Head of caudate nucleus (tissue), 42 donors: ENCODE results near the gene TYMP.

Experiments
- DNase-seq, 42 donors: peaks; one replicate each; pipeline versions ENCODE4 v3.0.0 to v3.0.0-alpha.2; 2020 to 2021; ENCODE audit warnings: mixed read lengths in 7 of 42
- intact Hi-C: fragments of 100-400 bp; cut with DNase I; formaldehyde crosslinking; loops from one replicate; pipeline ENCODE4 v1.15.0; 2022

TYMP gene

GRCh38 chr22:50500452-50500851 is 29.4 kb downstream of the TYMP start:
- intact Hi-C loops = loop anchor here (10.0 kb wide), 1 partner anchor 256 kb away; the partner anchor contains the start of gene TUBGCP6
- DNase-seq = no peak

- intact Hi-C loops = no loop called here
- DNase-seq = peak; percentile 46 to 88 (median 72)
These were observed 31.4 kb downstream of the TYMP start for GRCh38 chr22:50498322-50498890.

DNA sequence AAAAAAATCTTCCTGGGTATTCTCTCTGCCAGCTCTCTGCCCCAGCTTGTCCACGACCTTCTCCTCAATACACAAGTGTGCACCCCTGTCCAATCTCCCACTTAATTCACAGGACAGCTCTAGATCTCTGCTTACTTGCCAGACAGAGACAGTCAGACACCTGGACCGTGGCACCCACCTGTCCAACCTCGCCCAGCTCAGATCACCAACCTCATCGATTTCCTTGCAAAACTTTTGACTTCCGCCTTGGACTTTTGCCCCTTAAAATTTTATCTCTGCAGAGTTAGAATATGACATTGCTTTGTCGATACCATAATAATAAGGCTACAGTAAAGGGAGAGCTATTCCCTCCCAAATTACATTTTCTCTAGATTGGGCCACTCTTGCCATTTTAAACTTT is 32.7 kb downstream of the TYMP start:
- no peak for DNase-seq
- intact Hi-C loops = no loop called here

GRCh38 chr22:50490531-50491308 is 39.1 kb downstream of the TYMP start:
- no peak for DNase-seq
- intact Hi-C loops = no loop called here

DNA sequence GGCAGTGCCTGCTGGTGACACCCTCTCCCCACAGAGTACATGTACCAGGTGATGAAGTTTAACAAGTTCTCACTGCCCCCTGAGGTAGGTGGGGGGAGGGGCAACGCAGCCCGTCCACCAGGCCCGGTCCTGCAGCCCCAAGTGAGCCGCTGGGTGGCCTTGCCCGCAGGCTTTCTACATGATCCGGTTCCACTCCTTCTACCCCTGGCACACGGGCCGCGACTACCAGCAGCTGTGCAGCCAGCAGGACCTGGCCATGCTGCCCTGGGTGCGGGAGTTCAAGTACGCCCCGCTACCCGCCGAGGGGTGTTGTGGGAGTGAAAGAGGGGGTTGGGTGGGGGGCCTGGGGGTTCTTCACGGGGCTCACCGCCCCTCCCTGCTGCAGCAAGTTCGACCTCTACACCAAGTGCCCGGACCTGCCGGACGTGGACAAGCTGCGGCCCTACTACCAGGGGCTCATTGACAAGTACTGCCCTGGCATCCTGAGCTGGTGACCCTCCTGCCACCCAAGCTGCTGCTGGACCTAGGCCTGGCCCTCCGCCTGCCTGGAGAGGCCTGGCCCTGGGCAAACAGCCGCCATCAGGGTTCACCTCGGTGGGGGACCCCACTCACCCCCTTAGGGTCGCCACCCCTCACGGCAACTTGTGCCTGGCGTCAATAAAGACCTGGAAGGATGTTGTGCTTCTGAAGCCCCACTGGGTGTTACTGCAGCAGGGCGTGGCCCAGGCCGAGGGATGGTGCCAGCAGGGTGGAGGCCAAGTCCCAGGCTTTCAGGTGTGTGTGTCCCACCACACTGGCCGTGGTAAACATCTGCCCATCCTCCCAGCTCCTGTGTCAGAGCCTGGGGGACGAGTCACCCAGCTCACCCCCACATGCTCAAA is 40.2 kb downstream of the TYMP start:
- no peak for DNase-seq
- intact Hi-C loops = no loop called here

DNA sequence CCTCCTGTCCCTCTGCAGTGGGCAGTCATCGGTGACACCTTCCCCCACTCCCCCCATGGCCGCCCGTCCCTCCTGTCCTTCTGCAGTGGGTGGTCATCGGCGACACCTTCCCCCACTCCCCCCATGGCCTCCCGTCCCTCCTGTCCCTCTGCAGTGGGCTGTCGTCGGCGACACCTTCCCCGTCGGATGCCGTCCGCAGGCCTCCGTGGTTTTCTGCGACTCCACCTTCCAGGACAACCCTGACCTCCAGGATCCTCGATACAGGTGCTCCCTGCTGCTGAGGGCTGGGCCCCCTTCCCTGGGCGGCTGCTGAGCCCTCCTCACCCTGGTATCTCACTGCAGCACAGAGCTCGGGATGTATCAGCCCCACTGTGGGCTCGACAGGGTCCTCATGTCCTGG is 40.9 kb downstream of the TYMP start:
- no peak for DNase-seq
- intact Hi-C loops = no loop called here

DNA sequence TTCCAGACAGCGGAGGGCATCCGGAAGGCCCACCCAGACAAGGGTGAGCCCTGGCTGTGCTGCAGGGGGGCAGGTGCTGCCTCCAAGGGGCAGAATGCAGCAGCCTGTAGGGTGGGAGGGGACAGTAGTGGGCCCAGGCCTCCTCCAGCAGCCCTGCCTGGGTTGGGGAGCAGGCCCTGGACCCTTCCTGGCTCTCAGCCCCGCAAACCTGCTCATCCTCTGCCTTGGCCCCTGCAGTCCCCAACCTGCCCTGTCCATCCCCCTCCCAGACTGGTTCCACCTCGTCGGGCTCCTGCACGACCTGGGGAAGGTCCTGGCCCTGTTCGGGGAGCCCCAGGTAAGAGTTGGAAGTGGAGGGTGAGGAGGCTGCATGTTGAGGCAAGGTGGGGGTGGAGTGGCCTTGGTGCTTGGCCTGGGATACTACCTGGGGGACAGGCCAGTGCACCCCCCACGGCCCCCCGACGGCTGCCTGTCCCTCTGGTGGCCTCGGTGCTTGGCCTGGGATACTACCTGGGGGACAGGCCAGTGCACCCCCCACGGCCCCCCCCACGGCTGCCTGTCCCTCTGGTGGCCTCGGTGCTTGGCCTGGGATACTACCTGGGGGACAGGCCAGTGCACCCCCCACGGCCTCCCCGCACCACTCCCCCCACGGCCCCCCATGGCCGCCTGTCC is 41.7 kb downstream of the TYMP start:
- DNase-seq = no peak
- intact Hi-C loops = no loop called here

DNA sequence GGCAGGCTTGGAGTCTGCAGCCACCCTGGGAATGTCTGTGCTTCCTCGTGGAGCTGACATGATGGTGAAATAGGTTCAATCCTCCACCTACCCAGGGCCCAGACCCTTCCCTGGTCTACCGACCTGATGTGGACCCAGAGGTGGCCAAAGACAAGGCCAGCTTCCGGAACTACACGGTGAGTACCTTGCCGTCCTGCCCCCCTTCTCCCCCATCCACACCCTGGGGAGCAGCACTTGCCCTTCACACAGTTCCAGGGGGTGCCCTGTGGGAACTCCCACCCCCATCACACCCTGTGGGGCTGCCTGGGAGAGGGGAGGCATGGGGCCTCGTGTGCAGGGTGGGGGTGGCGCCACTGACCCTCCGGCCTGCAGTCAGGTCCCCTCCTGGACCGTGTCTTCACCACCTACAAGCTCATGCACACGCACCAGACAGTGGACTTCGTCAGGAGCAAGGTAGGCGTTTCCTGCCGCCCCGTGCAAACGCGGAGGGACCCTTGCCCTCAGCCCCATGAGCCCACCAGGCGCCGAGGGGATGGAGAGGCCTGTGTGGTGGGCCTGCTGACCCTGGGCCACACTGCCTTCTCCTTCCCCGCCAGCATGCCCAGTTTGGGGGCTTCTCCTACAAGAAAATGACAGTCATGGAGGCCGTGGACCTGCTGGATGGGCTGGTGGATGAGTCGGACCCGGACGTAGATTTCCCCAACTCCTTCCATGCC is 42.4 kb downstream of the TYMP start:
- intact Hi-C loops = no loop called here
- no peak for DNase-seq

DNA sequence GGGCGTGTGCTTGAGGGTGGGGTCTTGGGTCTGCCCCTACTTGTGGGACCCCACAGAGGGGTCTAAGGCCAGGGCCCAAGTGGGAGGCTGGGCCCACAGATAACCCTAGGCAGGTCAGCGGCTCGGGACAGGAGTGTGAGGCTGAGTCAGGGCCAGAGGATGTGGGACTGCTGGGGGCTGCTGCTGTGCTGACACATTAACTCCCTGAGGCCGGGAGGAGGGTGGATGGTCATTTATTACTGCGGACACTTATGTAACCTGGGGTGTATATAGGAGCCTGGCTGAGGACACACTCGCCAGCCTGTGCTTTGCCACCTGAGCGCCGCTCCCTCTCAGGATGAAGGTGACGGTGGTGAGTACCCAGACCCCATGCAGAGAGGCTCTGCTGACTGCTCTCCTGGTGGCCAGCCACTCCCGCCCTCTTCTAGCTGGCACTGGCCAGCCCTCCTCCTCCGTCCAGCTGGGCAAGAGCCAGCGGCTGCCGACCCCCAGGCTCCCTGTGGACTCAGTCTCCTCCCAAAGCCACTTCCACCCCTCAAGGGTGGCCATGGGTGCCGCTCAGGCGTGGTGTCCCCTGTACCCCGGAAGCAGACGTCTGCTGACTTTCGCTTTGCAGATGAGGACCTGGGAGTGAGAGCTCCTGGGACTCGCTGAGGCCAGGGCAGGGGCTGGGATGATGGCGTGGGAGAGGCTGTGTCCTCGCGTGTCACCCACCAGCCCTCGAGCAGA is 43.1 kb downstream of the TYMP start, which contains the start of gene MIOX:
MIOX (plus strand) TSS at position 299 of the 729 bp plus-strand sequence; CDS start at position 338, 39 bp downstream.
- intact Hi-C loops = no loop called here
- DNase-seq = no peak

GRCh38 chr22:50485221-50486131 is 44.3 kb downstream of the TYMP start:
- DNase-seq = no peak
- intact Hi-C loops = no loop called here

DNA sequence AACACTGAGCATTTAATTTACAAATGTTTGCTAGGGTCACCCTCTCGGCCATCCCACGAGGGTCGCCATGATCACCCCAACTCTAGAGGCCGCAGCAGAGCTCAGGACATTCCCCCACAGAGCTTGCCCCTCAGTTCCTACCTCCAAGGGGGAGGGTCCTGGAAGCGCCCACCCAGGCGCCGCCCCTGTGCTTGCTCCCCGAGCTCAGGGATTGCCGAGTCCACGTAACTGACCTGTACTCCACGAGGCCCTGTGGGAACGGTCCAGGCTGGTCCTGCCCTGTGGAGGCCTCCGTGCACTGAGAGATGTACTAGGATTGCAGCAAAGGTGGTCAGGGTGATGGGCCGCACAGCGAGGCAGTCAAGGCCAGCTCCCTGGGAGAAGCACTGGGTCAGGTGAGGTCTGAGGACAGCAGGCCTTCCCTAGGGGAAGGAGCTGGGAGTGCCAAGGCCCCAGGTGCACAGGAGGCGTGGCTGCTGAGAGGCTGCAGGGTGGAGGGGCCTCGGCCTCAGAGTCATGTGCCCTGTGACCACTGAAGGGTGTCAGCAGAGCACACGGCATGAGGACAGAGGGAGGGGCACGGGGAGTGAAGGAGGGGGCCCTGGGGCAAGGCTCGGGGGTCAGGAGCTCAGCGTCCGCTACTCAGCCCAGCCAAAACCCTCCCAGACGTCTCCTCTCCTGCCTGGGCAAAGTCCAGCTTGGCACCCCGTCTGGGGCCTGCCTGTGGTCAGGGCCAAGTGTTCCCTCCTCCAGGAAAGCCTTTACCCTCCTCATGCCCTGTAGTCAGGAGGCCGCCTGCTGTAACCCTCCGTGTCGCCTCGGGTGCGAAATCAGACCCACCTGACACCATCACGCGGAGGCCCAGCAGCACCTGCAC is 45.6 kb downstream of the TYMP start:
- DNase-seq = no peak

DNA sequence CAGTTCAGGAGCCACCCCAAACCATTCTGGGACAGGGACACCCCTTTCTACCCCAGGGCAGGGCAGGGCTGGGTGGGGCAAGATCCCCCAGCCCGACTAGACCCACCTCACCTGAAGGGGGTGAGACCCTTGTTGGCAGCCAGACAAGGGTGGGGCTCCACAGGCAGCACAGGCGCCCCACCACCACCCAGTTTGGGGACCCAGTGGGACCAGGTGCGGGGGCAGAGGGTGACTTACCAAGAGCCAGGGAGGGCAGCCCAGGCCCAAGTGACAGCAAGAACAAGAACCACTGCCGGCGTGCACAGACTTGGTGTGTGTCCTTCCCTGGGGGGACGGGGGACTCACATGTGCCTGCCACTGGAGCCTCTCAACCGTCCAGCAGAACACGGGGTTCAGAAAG is 46.3 kb downstream of the TYMP start:
- no peak for DNase-seq
- intact Hi-C loops = no loop called here

More for the DNA sequence above, 45.6 kb downstream of the TYMP start:
- intact Hi-C loops = no loop called here

- intact Hi-C loops = no loop called here
- no peak for DNase-seq
These were observed 46.7 kb downstream of the TYMP start for GRCh38 chr22:50483106-50483505.

GRCh38 chr22:50482107-50483074 is 47.4 kb downstream of the TYMP start:
- no peak for DNase-seq
- intact Hi-C loops = no loop called here
